Fibroblast of the conjunctiva (primary cell): Measurements from ENCODE around the gene PPP1R18.
A peak's percentile ranks its signal among the peaks of the same experiment; 100 is the strongest.
"Not testable (repeated sequence)": the region's sequence is repeated elsewhere in the genome, so short reads cannot be mapped to it uniquely, and the experiment has no call there.

Source experiments
- DNase-seq: peaks from one replicate; pipeline ENCODE4 v3.0.0-alpha.2; 2010; ENCODE audit warnings: low read depth

The PPP1R18 gene

DNA sequence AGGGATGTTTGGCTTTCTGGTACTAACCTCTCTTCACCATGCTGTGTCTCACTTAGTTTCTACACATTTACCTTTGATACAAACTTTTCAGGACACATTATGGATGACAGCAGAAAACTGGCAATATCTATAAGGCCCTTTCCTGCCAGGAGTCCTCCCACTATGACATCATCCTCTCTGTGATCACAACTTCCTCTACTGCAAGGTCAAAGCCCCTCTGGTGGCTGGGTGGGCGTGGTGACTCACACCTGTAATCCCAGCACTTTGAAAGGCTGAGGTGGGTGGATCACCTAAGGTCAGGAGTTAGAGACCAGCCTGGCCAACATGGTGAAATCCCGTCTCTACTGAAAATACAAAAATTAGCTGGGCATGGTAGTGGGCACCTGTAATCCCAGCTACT, 20.1 kb downstream of the PPP1R18 start:
- DNase-seq = not testable (repeated sequence)

DNA sequence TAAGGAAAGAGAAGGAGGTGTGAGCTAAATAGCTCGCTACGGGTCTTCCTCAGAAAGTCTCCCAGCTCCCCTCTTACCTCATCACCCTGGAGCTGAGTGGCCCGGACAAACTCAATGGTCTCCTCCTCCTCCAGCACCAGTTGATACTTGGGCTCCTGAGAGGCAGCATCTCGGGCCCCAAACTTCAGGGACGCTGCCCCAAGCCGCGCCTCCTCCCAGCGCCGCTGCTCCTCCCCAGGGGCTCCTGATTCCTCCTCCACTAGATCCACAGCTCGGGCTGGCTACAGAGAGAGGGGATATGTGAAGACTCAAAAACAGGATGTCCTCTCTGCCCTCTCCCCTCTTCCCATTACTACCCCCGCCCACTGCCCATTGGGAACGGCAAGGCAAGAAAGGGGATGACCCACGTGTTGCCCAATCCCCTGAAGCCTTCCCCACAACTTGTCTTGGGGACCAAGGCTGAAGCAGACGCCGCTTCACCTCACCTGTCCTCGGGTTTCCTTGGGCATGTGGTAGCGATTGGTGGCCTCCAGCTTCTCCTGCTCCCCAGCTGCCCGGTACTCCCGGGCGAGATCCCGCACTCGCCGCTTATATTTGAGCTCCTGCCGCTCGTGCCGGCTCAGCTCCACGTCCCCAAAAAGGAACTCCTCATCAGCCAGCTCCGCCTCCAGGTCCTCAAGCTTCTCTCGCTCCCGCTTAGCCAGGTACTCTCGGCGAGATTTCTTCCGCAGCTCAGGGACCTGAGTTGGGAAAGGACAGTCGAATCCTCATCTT, 21.3 kb downstream of the PPP1R18 start:
- DNase-seq = no peak

DNA sequence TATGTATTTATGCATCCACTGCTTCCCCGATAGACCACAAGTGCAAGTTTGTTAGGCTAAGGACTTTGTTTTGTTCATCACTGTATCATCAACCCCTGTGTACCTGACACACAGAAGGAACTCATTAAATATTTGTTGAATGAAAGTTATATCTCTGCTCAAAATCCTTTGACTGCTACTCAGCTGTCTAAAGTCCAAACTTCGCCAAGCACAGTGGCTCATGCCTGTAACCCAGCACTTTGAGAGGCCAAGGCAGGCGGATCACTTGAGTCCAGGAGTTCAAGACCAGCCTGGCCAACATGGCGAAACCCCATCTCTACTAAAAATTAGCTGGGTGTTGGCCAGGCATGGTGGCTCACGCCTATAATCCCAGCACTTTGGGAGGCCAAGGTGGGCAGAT, 28.5 kb downstream of the PPP1R18 start:
- not testable (repeated sequence) for DNase-seq

DNA sequence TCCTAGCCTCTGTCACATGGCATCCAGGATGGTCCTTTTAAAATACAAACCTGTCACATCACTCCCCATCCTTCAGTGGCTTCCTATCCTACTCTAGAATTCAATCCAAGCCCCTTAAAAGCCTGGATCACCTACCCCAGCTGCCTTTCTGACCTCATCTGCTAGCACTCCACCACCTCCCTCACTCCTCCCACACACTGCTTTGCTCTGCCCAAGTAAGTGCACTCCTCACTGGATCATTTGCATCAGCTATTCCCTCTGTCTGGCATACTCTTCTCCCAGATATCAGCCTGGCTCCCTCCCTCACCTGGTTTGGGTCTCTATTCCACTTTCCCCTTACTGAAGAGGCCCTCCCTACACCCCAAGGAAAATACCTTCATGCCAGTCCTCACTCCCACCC, 29.0 kb downstream of the PPP1R18 start:
- DNase-seq = no peak

DNA sequence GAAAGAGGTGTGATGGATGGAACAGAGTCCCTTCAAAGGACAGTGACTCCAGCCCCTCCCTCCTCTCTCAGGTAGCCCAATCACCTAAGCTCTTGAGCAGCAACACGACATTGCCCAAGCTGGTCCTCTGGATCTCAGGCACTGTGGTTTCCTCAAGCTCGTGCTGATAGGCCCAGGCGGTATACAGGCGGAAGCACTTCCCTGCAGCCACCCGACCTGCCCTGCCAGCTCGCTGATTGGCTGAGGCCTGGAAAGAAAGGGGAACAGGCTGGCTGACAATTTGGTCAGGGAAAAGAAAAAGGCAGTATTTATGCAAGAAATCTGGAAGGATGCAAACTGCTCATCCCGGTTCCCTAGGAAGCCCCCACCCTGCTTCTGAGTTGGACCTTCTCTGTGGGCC, 29.9 kb downstream of the PPP1R18 start:
- no peak for DNase-seq

DNA sequence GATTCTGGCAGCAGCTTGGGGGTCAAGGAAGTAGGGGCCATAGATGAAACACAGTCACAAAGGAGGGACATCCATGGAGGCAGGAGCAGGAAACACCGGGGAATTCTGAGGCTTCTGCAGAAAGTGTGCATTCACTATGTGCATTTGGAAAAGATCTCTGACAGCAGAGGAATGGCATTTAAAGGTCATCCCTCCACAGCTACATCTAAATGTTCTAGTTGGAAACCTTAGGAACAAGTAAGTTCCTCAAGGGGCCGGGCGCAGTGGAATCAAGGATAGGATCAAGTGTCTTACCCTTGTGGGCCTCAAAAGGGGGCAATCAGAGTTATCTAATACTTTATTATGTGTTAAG, 30.7 kb downstream of the PPP1R18 start:
- DNase-seq = no peak

DNA sequence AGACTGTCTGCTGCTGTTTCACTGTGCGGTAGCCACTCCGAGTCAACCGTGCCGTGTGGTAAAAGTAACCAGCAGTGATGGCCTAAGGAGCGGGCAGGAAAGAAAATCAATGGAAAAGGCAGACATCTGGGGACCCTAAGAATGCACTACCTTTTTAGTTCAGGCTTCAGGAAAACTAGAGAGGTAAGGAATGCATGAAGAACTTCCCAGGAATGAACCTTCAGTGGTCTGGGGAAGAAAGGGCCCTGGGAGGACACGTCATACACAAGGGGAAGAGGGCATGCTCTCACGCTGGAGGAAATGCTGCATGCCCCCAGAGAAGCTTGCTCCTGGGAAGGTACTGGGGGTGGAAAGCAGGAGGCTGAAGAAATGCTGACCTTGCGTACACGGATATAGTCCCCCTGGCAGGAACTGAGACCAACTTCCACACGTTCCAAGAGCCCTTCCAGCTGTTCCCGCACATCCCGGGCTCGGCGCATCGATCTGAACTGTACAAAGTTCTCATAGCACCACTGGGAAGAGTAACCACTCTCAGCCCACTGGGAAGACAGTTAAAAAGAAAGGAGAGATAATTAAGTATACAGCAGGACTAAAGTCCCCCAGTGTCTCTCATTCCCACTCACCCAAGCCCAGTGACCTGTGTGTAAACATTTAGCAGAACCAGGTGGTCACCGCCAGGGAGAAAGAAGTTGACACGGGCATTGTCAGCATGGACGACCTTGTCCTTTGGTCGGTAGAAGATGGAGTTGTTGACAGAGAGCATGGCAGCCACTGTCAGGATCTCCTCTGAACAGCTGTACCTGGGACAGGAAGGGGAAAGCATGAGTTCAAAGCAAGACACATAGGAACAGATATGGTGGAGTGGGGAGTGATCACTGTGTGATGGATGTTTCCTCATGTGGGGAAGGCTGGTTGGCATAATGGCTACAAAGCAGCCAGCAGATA, 31.4 kb downstream of the PPP1R18 start:
- DNase-seq = no peak

DNA sequence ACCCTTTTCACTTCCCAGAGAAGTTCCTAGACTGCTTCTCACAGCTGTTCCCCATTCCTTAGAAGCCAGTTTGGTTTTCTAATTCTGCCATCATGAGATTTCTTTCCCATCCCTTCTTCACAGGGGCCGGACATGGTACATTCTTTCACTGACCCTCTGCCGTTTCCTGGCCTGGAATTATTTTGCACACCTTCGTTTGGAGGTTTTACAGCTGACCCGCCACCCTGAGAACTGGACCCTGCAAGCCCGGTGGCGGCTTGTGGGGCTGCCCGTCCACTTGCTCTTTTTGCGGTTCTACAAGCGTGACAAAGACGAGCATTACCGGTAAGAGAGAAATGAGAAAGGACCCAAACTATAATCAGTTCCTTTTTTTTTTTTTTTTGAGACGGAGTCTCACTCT, 35.3 kb downstream of the PPP1R18 start:
- no peak for DNase-seq

DNA sequence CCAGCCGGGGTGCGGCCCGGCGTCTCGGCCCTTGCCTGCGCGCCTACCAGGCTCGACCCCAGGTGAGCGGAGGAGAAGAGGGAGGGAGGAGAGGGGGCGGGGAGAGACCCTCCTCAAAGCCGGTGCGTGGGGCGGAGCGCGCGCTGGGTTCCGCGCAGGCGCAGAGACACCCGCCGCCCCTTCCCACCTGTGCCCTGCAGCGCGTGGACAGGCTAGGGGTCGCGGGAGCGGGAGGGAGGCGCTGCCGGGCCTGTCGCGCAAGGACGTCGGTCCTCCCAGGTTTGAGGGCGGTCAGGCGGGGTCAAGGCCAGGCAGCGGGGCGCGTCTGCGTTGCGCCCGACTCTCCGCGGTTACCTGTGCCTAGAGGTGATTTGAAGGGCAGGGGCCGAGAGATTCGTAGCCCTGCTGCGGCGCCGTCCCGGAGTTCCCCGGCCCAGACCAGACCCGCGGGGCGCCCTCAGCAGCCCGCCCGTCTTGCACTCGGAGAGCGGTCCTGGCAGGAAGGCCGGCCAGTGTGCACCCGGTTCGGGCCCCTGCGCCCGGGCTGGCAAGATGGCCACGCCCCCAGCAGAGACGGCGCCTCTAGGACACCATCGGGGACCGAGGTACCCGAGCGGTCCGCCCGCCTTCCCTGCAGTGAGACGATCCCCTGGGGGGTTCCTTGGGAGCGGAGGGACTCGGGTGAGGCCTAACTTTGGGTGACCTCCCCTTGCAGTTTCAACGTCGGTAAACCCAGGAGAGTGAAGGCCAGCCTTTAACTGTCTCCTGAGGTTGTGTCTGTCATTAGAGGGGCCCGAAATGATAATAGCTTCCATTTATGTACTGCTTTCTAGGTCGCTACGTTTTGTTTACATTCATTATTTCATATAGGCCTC, 39.0 kb downstream of the PPP1R18 start:
- peak; percentile 16 for DNase-seq

DNA sequence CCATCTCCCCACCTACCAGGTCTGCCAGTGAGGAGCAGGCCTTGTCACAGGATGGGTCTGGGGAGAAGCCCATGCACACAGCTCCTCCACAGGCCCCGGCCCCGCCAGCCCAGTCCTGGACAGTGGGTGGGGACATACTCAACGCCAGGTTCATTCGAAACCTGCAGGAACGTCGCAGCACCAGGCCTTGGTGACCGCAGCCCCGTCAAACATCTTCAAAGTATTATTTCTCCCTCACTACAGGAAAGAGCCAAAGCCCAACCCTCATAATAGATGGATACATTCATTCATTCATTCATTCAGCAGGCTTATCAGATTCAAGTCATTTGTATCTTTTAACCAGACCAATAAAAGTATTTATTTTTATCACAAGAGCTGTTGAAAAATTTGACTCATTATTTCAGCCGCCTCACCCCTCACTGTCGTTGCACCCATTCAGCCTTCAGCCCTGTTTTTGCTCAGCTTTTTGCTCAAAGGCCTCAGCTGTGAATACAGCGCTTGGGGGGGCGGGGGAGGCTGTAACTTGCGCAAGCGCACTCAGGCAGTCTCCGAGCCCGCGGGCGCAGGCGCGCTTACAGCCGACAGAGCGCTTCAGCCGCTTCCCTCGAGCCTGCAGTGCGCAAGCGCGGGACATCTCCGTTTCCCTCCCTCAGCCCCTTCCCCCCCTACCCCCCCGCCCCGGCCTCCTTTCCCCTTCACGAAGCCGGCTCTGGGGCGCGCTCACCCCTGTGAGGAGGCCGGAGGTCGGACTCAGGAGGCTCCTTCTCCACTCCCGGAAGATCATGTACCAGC, 39.8 kb downstream of the PPP1R18 start, which contains the start of gene C6orf136:
Gene C6orf136 (plus strand): TSS at position 684 of the 792 bp plus-strand sequence. CDS start 99 bp downstream, at position 783.
- DNase-seq = peak; percentile 92

DNA sequence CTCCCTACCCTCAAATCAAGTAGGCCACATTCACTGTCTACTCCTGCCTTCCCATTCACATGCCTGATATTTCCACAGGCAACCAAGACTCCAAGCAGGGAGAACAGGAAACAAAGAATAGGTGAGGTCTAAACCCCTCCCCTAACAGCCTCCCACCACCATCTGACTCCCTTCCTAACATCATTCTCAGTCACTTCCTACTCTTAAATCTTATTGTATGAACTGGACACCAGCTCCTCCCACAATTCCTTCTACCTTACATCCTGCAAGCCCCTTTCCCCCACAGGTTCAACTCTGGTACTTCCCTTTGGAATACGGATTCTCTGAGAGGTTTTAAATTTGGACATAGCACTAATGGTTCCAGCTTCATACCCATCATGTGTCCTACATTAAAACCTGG, 40.5 kb downstream of the PPP1R18 start:
- no peak for DNase-seq

DNA sequence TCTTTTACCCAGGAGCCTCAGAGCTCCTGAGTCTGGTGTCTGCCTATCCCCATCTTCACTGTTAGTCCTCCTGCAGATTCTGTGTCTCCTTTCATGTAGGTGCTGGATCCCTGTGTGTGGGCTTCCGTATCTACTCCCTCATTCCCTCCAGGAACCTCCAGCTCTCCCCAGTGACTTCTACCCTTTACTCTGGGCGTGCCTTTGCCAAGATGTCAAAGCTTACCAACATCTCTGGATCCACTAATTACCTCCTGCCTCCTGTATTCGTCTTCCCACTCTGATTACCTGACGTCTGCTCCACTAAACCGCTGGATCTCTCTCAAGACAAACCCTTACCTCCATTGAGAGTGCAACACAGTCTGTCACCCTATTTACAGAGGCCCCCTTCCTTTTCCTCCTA, 41.7 kb downstream of the PPP1R18 start:
- DNase-seq = no peak

DNA sequence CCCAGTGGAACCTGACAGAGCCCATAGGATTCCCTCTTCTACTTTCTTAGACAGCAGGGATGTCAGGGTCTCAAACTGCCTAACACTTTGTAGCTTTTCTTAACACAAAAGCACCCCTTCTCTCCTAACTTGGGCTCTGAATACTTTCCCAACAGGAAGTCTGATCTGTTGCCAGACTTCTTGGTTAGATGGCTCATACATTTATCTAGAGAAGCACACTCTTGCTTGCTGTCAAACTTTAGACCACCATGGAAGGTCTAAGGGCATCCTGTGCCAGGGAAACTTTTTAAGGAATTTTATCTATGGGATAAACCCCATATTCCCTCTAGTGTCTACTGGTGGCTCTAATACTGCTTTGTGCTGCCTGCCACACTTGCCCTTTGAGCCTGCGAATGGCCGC, 42.8 kb downstream of the PPP1R18 start:
- no peak for DNase-seq

DNA sequence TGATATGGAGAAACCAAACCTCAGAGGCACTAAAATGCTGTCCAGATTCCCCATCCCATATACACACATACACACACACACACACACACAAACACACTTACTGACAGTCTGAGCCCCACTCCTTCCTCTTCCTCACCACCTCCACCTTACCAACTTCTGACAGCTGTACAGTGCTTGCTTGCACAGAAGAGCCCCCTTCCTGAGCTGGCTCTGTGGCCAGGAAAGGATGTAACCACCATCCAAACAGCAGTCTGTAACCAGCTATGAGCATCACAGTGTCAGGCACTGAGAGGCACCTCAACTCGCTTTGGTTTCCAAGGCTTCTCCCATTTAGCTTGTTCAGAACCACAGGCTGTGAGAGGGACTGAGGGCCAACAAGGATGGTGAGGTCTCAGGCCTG, 45.4 kb downstream of the PPP1R18 start:
- DNase-seq = no peak

DNA sequence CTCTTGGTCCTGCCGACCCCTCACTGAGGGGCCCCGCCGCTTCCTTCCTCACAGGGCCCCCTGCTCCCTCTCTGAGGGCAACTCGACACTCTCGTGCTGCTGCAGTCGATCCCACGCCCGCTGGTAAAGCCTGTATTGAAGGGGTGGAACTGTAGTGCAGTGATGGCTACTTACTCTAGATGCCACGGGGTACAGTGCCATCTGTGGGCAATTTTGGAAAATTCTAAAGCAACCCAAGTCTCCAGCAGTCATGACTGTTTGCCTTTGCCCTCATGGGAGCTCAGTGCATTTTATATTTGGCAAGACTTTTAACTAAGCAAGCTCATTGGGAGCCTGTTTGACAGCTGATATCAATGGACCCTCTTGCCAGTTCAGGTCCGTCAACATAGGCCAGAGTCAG, 46.0 kb downstream of the PPP1R18 start:
- DNase-seq = no peak

DNA sequence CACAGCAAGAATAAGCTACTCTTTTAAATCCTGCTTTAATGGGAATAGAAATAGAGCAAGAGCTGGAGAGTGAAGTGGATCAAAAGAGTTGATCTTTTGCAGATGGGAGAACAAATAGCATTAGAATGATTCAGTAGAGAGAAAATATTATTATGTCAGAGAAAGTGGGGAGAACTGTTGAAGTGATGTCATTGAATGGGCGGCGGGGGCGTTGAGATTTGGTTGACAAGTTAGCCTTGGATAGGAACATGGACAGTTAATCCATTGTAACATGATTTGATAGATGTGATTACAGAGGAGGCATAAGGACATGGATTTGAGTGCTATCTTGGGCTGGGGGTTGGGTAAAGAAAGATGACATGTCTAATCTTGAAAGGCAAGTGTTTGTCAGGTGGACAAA, 50.6 kb downstream of the PPP1R18 start:
- DNase-seq = no peak

DNA sequence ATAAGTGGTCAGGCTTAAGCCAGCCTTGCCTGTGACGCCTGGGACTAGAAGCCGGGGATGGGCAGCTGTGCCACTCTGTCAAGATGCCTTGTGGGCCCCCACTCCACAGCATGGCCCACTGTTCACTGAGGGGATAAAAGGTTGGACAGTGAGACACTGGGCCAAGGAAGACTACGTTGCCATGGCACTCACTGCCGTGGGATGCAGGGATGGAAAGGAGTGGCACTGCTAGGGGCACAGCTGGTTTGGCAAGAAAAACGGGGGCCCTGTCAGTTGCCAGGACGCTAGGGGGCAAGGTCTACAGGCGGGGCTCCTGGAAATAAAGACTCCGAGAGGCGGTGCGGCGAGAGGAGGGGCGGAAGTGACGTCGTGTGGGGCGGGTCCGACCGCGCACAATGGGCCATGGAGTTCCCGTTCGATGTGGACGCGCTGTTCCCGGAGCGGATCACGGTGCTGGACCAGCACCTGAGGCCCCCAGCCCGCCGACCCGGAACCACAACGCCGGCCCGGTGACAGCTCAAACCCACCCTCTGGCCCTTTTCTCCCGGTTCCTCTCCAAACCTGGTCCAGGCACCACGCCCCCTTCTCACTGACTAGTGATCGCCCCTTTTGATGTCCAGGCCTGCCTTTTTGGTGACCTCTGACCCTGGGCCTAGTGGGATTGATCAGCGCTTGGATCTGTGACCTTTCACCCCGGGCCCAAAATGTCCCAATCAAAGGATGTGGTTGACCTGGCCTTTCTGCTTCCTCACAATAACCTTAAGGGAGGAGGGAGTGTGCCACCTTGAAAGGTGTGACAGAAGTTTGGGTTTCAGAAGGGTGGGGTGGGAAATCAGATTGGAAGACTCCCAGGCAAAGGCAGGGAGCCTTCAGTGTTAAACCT, 59.7 kb downstream of the PPP1R18 start, which contains the start of gene ATAT1:
Gene ATAT1 (plus strand): TSS at position 391 of the 883 bp plus-strand sequence.
- peak; percentile 52 for DNase-seq
